Measurements from ENCODE around the gene RNF217.
"Not testable (repeated sequence)": the region's sequence is repeated elsewhere in the genome, so short reads cannot be mapped to it uniquely, and the experiment has no call there.

The RNF217 gene

GRCh38 chr6:124961777-124962638 lies at the start of gene RNF217:
Gene RNF217 (plus strand): TSS chr6:124962437. CDS start chr6:124962545, 108 bp downstream.
- no peak for DNase-seq

GRCh38 chr6:124913056-124913455 lies 49.2 kb upstream of the RNF217 start:
- DNase-seq = no peak

- DNase-seq = no peak
Measured at GRCh38 chr6:124917769-124918168, 44.5 kb upstream of the RNF217 start.

GRCh38 chr6:124919703-124920102 lies 42.5 kb upstream of the RNF217 start:
- not testable (repeated sequence) for DNase-seq

- DNase-seq = no peak
Measured at GRCh38 chr6:124924333-124924759, 37.9 kb upstream of the RNF217 start.

GRCh38 chr6:124926435-124926834 lies 35.8 kb upstream of the RNF217 start:
- no peak for DNase-seq

- DNase-seq = no peak
Measured at GRCh38 chr6:124927806-124928205, 34.4 kb upstream of the RNF217 start.

GRCh38 chr6:124928851-124929250 lies 33.4 kb upstream of the RNF217 start:
- DNase-seq = no peak

- no peak for DNase-seq
Measured at GRCh38 chr6:124937645-124938044, 24.6 kb upstream of the RNF217 start.

GRCh38 chr6:124941259-124941658 lies 21.0 kb upstream of the RNF217 start:
- DNase-seq = no peak

- no peak for DNase-seq
Measured at GRCh38 chr6:124943658-124944057, 18.6 kb upstream of the RNF217 start.

GRCh38 chr6:124947971-124948451 lies 14.2 kb upstream of the RNF217 start:
- DNase-seq = no peak

- no peak for DNase-seq
Measured at GRCh38 chr6:124949706-124950105, 12.5 kb upstream of the RNF217 start.

GRCh38 chr6:124953808-124954207 lies 8.4 kb upstream of the RNF217 start:
- DNase-seq = no peak

- DNase-seq = no peak
Measured at GRCh38 chr6:124955108-124955856, 7.0 kb upstream of the RNF217 start.

- DNase-seq = no peak
Measured at GRCh38 chr6:124956018-124956417, 6.2 kb upstream of the RNF217 start.

- DNase-seq = no peak
Measured at GRCh38 chr6:124958149-124958548, 4.1 kb upstream of the RNF217 start.

- DNase-seq = no peak
Measured at GRCh38 chr6:124958759-124959354, 3.4 kb upstream of the RNF217 start.

- DNase-seq = no peak
Measured at GRCh38 chr6:124960757-124961463, 1.3 kb upstream of the RNF217 start.

GRCh38 chr6:124961464-124961776 lies 817 bp upstream of the RNF217 start:
- DNase-seq = no peak

- no peak for DNase-seq
Measured at GRCh38 chr6:124962639-124963415, 590 bp downstream of the RNF217 start.

- no peak for DNase-seq
Measured at GRCh38 chr6:124963416-124963785, 1.2 kb downstream of the RNF217 start.

Data from activated T-cell treated with anti-CD3 and anti-CD28 coated beads for 4 hours (primary cell).